Spleen (tissue), 11 donors: ENCODE data around the gene IL21R. TPM values are rescaled to one million over a fixed set of nuclear protein-coding genes. Genes with fewer than 3 reads are reported as not detected.
A peak's percentile ranks its signal among the peaks of the same experiment; 100 is the strongest.

Experiments
- DNase-seq: peaks from one replicate; pipeline ENCODE4 v3.0.0-alpha.2; 2020
- H3K27ac ChIP-seq, 8 donors: fragments of 200-600 bp; sonication (generic) in 7 of 8; 1 replicate in 4 of 8; 2 replicates in 4 of 8; pipeline versions ENCODE4 v1.5.0 to v1.8.0; 2016 to 2021; ENCODE audit warnings: inconsistent platforms in 4 of 8, mild to moderate bottlenecking in 4 of 8, moderate library complexity in 1 of 8
- H3K27me3 ChIP-seq, 7 donors: fragments of 200-600 bp; sonication (generic) in 6 of 7; replicated peaks in 1 of 7; 1 replicate in 4 of 7; 2 replicates in 3 of 7; pipeline versions ENCODE4 v1.5.0 to v1.8.0; 2016 to 2021; ENCODE audit warnings: inconsistent platforms in 3 of 7, mild to moderate bottlenecking in 1 of 7
- H3K36me3 ChIP-seq, 6 donors: fragments of 200-600 bp; sonication (generic) in 5 of 6; 1 replicate in 4 of 6; 2 replicates in 2 of 6; pipeline versions ENCODE4 v1.5.0 to v1.8.0; 2016 to 2021; ENCODE audit warnings: inconsistent platforms in 2 of 6
- H3K4me1 ChIP-seq, 6 donors: fragments of 200-600 bp; sonication (generic) in 5 of 6; 1 replicate in 3 of 6; 2 replicates in 3 of 6; pipeline versions ENCODE4 v1.5.0 to v1.8.0; 2016 to 2021; ENCODE audit warnings: inconsistent platforms in 3 of 6
- H3K4me3 ChIP-seq, 8 donors: fragments of 200-600 bp; sonication (generic) in 7 of 8; 1 replicate in 4 of 8; 2 replicates in 4 of 8; pipeline versions ENCODE4 v1.5.0 to v1.8.0; 2016 to 2021; ENCODE audit warnings: inconsistent platforms in 4 of 8, mild to moderate bottlenecking in 4 of 8, moderate library complexity in 2 of 8
- H3K9me3 ChIP-seq, 8 donors: fragments of 200-600 bp; sonication (generic) in 7 of 8; 1 replicate in 4 of 8; 2 replicates in 4 of 8; pipeline versions ENCODE4 v1.5.0 to v1.8.0; 2016 to 2021; ENCODE audit warnings: inconsistent platforms in 4 of 8
- CTCF ChIP-seq, 11 experiments: fragments of 200-600 bp in 7 of 11; fragments of 450-650 bp in 4 of 11; sonication (generic) in 4 of 11; IDR thresholded peaks in 8 of 11; conservative IDR thresholded peaks in 3 of 11; 1 replicate in 7 of 11; 2 replicates in 4 of 11; pipeline versions ENCODE4 v1.4.0 to v1.8.0; 2016 to 2021; ENCODE audit warnings: antibody characterized with exemption in 11 of 11, inconsistent platforms in 4 of 11, mild to moderate bottlenecking in 1 of 11
- POLR2A ChIP-seq, 3 donors: fragments of 450-650 bp; IDR thresholded peaks; one replicate each; pipeline ENCODE4 v1.5.1; 2017; ENCODE audit warnings: antibody characterized with exemption in 3 of 3, mild to moderate bottlenecking in 1 of 3
- POLR2AphosphoS5 ChIP-seq, 3 donors: sonication (generic); formaldehyde crosslinking; IDR thresholded peaks; one replicate each; pipeline ENCODE4 v1.5.1; 2017; ENCODE audit warnings: antibody characterized with exemption in 3 of 3
- WGBS, 5 donors: extraction: QIAGEN DNeasy Blood & Tissue Kit in 3 of 5; methylation state at CpG; one replicate each; pipeline versions ENCODE4 v1.1.5 to v1.1.7; 2013 to 2018; 5-methylcytosine and 5-hydroxymethylcytosine counted together
- intact Hi-C: fragments of 100-400 bp; cut with DNase I; formaldehyde crosslinking; loops from one replicate; pipeline ENCODE4 v1.15.0; 2023; ENCODE audit warnings: low total_unique reads
- polyA plus RNA-seq, 3 donors: library from polyadenylated mRNA; stranded (reverse); fragments of 200-250 nt; gene quantifications; one replicate each; pipeline ENCODE4 v1.2.1, GENCODE V29; 2013
- total RNA-seq, 7 donors: library from RNA; depleted of rRNA in 3 of 7; stranded (reverse); fragments of >200 nt in 3 of 7; fragmentation: NEBNext Ultra II Directional in 4 of 7; extraction: Animal tissue kit (Norgen Biotek cat#: 25700) in 4 of 7; gene quantifications; one replicate each; pipeline versions ENCODE4 v1.1.0 to v1.2.1, GENCODE V29; 2016 to 2021
- donor health status: healthy with polysubstance abuse.
- donor health status: DM: no; HTN: no; CAD: no; lungs with moderate emphysema.
- donor health status: DM: no; HTN: no; CAD: no.
- donor health status: Bipolar disorder and iron deficiency.
- donor health status: healthy.
- donor health status: DM: no; HTN: no; CAD: no.
- donor health status: DM: yes; HTN: yes; CAD: no.

IL21R gene
- total and polyA plus RNA-seq, 10 donors = 2.7 to 19.7 (median 12.0) TPM

GRCh38 chr16:27378871-27379481 is 23.0 kb upstream of the IL21R start:
- no peak overlapping the region for H3K4me3 ChIP-seq
- H3K27ac ChIP-seq = peak overlapping the region in 2 of 8 donors; percentile 58 to 79
- H3K4me1 ChIP-seq = peaks cover 24 to 75% (median 40%) of the 10 kb centered on the region in 6 donors
- H3K27me3 ChIP-seq = no peaks in the 10 kb centered on the region
- 51 to 57% (median 55%) methylated on average over 11 of the region's 11 CpGs for WGBS, 5 donors
- H3K36me3 ChIP-seq = no peaks in the 10 kb centered on the region
- DNase-seq = peak; percentile 71
- intact Hi-C loops = loop anchor here (10.0 kb wide), 1 partner anchor 76 kb away; no protein-coding TSS in a partner anchor
- H3K9me3 ChIP-seq = peaks cover 0 to 8% (median 4%) of the 10 kb centered on the region in 8 donors
- TF ChIP-seq POLR2AphosphoS5 (IDR thresholded peaks at IDR 0.05) (no peak), POLR2A (IDR thresholded peaks at IDR 0.05) (no peak), CTCF (IDR thresholded peaks at IDR 0.05 in 8 of 11, conservative IDR thresholded peaks at IDR 0.05 in 3 of 11) (no peak)

- intact Hi-C loops = loop anchor here (10.0 kb wide), 1 partner anchor 75 kb away; no protein-coding TSS in a partner anchor
- Histone ChIP-seq H3K27me3 (no peaks in the 10 kb centered on the region), H3K36me3 (no peaks in the 10 kb centered on the region), H3K27ac (no peak overlapping the region), H3K4me3 (no peak overlapping the region), H3K9me3 (peaks cover 0 to 17% (median 13%) of the 10 kb centered on the region in 8 donors), H3K4me1 (peaks cover 16 to 74% (median 30%) of the 10 kb centered on the region in 6 donors)
- WGBS, 5 donors = 89 to 96% (median 94%) methylated on average over 9 of the region's 9 CpGs
- peak; percentile 28 for DNase-seq
- TF ChIP-seq POLR2AphosphoS5 (IDR thresholded peaks at IDR 0.05) (no peak), CTCF (IDR thresholded peaks at IDR 0.05 in 8 of 11, conservative IDR thresholded peaks at IDR 0.05 in 3 of 11) (no peak)
Measured at GRCh38 chr16:27379919-27380318, 22.1 kb upstream of the IL21R start.

GRCh38 chr16:27381236-27381635 is 20.7 kb upstream of the IL21R start:
- no peak for TF ChIP-seq POLR2A (IDR thresholded peaks at IDR 0.05)
- TF ChIP-seq CTCF (IDR thresholded peaks at IDR 0.05 in 8 of 11, conservative IDR thresholded peaks at IDR 0.05 in 3 of 11) = no peak
- no peak for TF ChIP-seq POLR2AphosphoS5 (IDR thresholded peaks at IDR 0.05)
- peak; percentile 6 for DNase-seq

GRCh38 chr16:27381974-27382855 is 19.8 kb upstream of the IL21R start:
- Histone ChIP-seq H3K4me1 (peaks cover 10 to 51% (median 19%) of the 10 kb centered on the region in 6 donors), H3K4me3 (no peak overlapping the region), H3K27ac (no peak overlapping the region), H3K27me3 (no peaks in the 10 kb centered on the region), H3K36me3 (no peaks in the 10 kb centered on the region), H3K9me3 (peaks cover 0 to 23% (median 14%) of the 10 kb centered on the region in 8 donors)
- intact Hi-C loops = no loop called here
- peak; percentile 38 for DNase-seq
- TF ChIP-seq POLR2A (IDR thresholded peaks at IDR 0.05) = no peak
- no peak for TF ChIP-seq CTCF (IDR thresholded peaks at IDR 0.05 in 8 of 11, conservative IDR thresholded peaks at IDR 0.05 in 3 of 11)
- no peak for TF ChIP-seq POLR2AphosphoS5 (IDR thresholded peaks at IDR 0.05)
- 82 to 87% (median 84%) methylated on average over 10 of the region's 10 CpGs for WGBS, 5 donors

More at GRCh38 chr16:27381236-27381635, 20.7 kb upstream of the IL21R start:
- H3K4me3 ChIP-seq = no peak overlapping the region
- H3K27ac ChIP-seq = no peak overlapping the region
- H3K36me3 ChIP-seq = no peaks in the 10 kb centered on the region
- no peaks in the 10 kb centered on the region for H3K27me3 ChIP-seq
- intact Hi-C loops = no loop called here
- peaks cover 0 to 20% (median 14%) of the 10 kb centered on the region in 8 donors for H3K9me3 ChIP-seq
- peaks cover 11 to 61% (median 24%) of the 10 kb centered on the region in 6 donors for H3K4me1 ChIP-seq
